Measurements from ENCODE around the gene RIC8A.

DNA sequence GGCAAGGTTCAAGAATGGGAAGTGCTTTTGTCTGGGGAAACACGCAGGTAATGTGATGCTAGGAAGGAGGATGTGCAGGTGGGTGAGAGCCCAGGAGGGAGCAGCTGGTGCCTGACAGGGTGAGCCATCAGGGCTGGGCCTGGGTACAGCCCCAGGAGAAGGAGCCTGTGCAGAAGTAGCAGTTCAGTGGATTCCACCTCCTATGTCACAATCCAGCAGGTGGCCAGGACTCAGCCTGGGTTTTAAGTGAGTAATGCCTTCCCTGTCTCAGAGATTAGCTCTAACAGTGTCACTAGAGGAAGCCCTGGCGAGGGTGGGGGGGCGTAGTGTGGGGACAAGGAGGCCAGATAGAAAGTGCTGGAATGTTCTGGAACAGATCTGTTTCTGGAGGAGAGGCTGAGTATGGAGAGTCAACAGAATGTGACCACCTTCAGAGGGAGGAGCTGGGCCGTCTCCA is 8.1 kb downstream of the RIC8A start:
- TF ChIP-seq, protein P1, sequence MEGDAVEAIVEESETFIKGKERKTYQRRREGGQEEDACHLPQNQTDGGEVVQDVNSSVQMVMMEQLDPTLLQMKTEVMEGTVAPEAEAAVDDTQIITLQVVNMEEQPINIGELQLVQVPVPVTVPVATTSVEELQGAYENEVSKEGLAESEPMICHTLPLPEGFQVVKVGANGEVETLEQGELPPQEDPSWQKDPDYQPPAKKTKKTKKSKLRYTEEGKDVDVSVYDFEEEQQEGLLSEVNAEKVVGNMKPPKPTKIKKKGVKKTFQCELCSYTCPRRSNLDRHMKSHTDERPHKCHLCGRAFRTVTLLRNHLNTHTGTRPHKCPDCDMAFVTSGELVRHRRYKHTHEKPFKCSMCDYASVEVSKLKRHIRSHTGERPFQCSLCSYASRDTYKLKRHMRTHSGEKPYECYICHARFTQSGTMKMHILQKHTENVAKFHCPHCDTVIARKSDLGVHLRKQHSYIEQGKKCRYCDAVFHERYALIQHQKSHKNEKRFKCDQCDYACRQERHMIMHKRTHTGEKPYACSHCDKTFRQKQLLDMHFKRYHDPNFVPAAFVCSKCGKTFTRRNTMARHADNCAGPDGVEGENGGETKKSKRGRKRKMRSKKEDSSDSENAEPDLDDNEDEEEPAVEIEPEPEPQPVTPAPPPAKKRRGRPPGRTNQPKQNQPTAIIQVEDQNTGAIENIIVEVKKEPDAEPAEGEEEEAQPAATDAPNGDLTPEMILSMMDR (IDR thresholded peaks at IDR 0.05): no peak
- TF ChIP-seq POLR2A (IDR thresholded peaks at IDR 0.05): no peak
